Left ventricle myocardium superior (tissue), 1 donor: ENCODE measurements around the gene ANO9. TPM values are rescaled to one million over a fixed set of nuclear protein-coding genes. Genes with fewer than 3 reads are reported as not detected.
"Not testable (repeated sequence)": the region's sequence is repeated elsewhere in the genome, so short reads cannot be mapped to it uniquely, and the experiment has no call there.

Source experiments
- ATAC-seq: fragments of 200-7000 bp; cut with Tn5 transposase; one replicate; pipeline ENCODE4 v1.9.1; 2020; ENCODE audit warnings: mild to moderate bottlenecking, moderate library complexity
- DNase-seq: peaks from one replicate; pipeline ENCODE4 v3.0.0-alpha.2; 2020
- intact Hi-C: fragments of 100-400 bp; cut with micrococcal nuclease; formaldehyde crosslinking; loops from one replicate; pipeline ENCODE4 v1.11.0; 2022
- total RNA-seq: library from RNA; stranded (reverse); fragmentation: NEBNext Ultra II Directional; extraction: Animal tissue kit (Norgen Biotek cat#: 25700); gene quantifications from one replicate; pipeline ENCODE4 v1.2.1, GENCODE V29; 2021
- donor health status: DM: no; HTN: yes; CAD: no; lungs with severe emphysema.

ANO9 gene
- total RNA-seq, 1 donor from 2014 or later: 1.3 TPM

GRCh38 chr11:420911-421321 is 20.9 kb downstream of the ANO9 start:
- peak; percentile 23 for DNase-seq
- no peak for ATAC-seq
- intact Hi-C loops: no loop called here

DNA sequence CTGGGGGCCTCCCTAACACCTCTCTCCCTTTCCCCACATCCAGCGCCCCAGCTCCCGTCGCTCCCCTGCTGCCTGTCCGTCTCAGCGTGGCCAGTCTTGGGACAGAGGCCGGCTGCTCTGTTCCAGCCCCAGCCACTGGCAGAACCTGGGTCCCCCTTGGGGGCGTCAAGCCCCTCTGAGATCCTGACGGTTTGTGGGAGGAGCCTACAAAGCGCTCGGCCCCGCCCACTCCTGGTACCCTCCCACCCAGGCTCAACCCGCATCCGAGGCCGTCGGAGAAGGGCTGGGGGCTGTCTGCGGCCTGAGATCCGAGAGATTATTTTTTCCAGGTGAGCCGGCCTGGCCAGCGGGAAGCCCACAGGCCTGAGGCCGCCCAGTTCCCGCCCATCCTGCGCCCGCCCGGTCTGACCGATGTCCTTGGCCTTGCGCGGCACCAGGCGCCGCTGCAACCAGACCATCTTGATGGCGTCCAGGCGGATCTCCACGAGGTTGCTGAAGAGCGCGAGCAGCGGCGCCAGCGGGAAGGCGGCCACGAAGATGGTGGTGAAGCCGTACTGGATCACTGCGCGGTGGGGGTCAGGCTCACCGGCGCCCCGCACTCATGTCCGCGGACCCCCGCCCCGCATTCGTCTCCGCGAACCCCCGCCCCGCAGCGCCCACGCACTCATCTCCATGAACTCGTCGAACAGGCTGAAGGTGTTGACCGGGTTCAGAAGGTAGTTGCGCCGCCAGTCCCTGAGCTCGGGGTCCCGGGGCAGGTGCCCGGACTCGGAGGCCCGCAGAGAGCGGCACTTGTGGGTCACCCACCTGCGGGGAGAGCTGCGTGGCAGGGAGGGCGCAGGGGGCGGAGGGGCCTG is 21.5 kb downstream of the ANO9 start:
- DNase-seq (peak; percentile 29), ATAC-seq (no peak)
- intact Hi-C loops: no loop called here

- intact Hi-C loops: no loop called here
- no peak for ATAC-seq
- DNase-seq: no peak
Observed at GRCh38 chr11:419248-420005, 22.4 kb downstream of the ANO9 start.

DNA sequence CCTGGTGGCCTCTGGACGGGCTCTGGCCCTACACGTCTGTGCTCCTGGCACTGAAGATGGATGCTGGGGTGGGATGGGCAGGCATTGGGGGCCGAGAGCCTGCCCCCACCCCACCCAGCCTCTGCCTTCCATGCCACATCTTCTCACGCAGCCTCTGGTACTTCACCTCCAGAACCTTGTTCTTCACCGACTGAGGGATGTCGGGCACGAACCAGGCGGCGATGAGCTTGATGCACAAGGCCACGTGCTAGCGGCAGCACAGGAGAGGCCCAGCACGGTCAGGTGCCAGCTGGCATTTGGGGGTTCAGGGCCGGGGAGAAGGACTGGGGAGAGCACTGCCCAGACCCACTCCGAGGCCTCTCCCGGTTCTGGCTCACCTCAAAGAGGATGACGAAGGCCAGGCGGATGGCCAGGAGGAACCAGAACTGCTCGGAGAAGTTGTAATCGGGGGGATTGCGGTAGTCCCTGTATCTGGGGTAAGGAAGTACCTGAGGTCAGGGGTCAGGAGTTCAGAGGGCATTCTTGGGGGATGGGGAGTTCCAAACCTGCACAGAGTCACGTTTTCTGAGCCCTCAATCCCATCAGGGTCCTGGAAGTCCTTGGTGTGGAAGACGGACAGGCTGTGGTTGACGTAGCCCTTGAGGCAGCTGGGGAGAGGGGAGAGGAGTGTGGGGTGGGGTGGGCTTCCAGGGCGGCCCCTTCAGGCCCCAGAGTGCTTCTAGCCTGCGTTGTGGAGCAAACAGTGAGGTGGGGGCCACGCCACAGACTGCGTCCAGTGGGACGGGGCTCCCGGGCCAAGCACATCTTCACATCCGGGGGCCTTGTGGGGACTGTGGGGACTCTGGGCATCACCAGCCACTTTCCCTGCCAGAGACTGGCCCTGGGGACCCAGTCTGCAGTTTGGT is 23.2 kb downstream of the ANO9 start:
- intact Hi-C loops: no loop called here
- DNase-seq: no peak
- ATAC-seq: no peak

DNA sequence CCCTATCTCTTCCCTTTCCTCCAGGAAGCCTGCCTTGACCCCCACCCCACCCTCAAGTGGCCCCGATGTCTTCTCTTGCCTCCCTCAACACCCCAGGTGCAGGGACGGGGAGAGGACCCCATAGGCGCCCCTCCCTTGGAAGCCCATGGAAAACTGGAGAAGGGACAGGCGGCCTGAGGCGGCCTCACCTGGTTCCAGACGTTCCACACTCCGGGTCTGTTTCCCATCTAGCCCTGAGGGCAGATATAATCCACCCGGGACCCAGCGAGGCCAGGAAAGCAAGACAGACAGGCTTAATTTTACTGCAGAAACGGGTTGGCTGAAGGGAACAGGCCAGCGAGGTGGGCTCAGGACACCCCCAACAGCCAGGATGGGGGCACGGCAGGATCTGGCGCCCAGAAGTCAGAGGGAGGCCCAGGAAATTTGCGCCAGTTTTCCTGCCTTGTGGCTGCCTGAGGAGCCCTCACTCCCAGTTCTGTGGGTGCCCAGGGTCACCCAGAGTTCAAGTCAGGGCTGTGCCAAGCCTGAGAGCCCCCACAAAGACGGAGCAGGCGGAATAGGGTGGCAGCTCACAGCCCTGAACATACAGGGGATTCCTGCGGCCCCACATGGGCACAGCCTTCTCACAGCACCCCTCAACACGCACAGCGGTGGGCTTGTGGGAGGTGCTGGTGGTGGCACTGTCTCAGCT is 24.0 kb downstream of the ANO9 start:
- no peak for DNase-seq
- no peak for ATAC-seq
- intact Hi-C loops: no loop called here

- peak; percentile 77 for DNase-seq
- intact Hi-C loops: no loop called here
- peak; percentile 72 for ATAC-seq
Observed at GRCh38 chr11:416757-417621, 24.8 kb downstream of the ANO9 start.

DNA sequence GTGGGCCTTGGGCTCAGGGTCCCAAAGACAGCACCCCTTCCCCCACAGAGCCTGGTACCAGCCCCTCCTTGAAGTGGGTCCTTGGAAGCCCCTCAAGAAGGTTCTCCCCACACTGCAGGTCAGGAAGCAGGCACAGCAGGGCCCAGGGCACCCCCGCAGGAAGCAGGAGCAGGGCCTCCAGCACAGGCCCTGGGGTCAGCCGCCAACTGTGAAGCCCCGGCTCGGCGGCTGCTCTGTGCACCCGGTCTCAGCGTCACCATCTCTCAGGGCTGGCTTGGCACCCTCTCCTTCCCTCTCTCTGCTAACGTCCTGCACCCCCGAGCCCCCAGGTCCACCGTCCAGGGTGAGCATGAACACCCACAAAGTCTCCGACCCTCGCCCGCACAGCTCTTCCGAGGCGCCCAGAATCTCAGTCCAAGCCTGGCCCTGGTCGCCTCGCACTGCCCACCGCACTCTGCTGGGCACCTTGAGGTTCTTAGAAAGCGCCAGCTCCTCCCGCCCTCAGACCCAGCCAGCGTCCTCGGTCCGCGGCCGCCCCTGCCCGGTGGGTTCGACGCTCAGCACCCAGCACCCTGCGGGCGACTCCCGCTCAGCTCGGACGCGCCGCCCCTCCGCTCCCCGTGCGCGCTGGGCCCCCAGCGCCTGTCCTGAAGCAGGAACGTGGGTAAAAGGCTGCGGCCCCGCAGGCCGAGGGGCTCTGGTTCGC is 25.6 kb downstream of the ANO9 start:
- intact Hi-C loops: no loop called here
- peak; percentile 5 for ATAC-seq
- DNase-seq: no peak

- ATAC-seq (no peak), DNase-seq (no peak)
- intact Hi-C loops: no loop called here
Observed at GRCh38 chr11:415640-416041, 26.2 kb downstream of the ANO9 start.

DNA sequence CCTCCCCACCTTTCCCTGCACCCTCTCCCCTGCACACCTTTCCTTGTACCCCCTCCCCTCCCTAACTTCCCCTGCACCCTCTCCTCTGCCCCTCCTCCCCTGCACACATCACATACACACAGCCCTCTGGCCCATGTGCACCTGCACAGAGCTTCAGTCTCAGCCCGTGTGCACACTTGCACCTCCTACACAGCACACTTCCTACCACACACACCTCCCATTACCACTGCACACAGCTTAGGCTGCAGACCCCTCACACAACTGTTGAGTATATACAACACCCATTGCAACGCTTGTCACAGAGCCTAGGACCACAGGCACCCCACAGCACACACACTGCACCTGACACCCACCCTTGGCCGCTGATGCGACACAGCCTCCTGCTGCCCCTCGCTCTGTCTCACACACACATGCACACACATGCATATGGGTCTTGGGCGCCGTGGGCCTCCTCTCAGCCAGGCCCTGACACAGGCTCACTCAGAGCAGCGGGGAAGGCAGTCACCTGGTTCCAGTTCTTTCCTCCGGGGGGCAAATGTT is 27.4 kb downstream of the ANO9 start:
- ATAC-seq: no peak
- intact Hi-C loops: no loop called here
- peak; percentile 33 for DNase-seq

DNA sequence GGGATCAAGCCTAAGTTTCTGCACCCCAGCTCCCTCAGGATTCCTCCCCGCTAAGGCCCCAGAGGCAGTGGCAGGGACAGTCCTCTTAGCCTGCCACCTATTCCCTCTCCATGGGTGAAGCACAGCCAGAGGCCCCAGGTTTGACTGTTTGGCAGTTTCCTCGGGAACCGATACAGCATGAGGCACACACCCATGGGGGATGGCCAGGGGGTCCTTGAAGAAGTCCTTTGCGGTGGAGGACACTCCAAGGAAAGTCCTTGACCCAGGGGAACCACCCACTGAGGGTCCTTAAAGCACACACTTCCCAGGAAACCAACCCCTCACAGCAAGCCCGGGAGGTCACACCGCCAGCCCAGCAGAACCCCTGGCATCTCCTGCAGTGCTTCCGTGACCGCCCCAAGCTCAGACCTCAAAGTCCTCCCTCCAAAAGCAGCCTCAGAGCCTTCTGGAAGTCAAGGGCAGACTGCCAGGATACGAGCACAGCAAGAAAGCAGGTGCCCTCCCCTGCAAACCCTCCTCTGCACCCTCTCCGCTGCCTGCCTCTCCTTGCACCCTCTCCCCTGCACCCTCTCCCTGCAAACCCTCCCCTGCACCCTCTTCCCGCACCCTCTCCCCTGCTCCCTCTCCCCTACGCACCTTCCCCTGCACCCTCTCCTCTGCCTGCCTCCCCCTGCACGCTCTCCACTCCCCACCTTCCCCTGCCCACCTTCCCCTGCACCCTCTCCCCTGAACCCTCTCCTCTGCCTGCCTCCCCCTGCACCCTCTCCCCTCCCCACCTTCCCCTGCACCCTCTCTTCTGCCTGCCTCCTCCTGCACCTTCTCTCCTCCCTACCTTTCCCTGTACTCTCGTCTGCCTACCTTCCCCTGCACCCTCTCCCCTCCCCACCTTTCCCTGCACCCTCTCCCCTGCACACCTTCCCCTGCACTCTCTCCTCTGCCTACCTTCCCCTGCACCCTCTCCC is 28.4 kb downstream of the ANO9 start:
- intact Hi-C loops: no loop called here
- DNase-seq (no peak), ATAC-seq (no peak)

DNA sequence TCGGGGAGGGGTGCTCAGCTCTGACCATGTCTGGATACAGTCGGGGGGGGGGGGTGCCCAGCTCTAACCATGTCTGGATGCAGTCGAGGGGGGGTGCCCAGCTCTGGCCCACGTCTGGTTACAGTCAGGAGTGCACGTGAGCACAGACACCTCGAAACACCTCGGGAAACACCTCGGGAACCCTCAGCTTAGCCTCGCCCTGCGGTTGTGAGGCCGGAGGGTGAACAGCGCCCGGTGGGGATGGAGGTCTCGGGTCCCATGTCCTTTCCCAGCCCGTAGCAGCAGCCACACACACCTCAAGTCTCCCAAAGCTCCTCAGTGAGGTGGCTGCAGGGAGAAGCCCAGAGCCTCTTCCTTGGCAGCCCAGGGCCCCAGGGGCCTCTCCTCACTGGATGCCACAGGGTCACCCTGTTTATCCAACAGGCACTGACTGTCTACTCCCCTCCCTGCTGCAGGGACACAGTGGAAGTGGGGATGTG is 29.1 kb downstream of the ANO9 start:
- ATAC-seq (no peak), DNase-seq (no peak)
- intact Hi-C loops: no loop called here

DNA sequence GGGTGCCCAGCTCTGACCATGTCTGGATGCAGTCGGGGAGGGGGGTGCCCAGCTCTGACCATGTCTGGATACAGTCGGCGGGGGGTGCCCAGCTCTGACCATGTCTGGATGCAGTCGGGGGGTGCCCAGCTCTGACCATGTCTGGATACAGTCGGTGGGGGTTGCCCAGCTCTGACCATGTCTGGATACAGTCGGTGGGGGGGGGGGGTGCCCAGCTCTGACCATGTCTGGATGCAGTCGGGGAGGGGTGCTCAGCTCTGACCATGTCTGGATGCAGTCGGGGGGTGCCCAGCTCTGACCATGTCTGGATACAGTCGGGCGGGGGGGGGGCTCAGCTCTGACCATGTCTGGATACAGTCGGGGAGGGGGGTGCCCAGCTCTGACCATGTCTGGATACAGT is 30.3 kb downstream of the ANO9 start:
- not testable (repeated sequence) for DNase-seq, ATAC-seq

GRCh38 chr11:410711-411110 is 31.1 kb downstream of the ANO9 start:
- intact Hi-C loops, DNase-seq, ATAC-seq: not testable (repeated sequence)

More for the DNA sequence above, 30.3 kb downstream of the ANO9 start:
- intact Hi-C loops: not testable (repeated sequence)

DNA sequence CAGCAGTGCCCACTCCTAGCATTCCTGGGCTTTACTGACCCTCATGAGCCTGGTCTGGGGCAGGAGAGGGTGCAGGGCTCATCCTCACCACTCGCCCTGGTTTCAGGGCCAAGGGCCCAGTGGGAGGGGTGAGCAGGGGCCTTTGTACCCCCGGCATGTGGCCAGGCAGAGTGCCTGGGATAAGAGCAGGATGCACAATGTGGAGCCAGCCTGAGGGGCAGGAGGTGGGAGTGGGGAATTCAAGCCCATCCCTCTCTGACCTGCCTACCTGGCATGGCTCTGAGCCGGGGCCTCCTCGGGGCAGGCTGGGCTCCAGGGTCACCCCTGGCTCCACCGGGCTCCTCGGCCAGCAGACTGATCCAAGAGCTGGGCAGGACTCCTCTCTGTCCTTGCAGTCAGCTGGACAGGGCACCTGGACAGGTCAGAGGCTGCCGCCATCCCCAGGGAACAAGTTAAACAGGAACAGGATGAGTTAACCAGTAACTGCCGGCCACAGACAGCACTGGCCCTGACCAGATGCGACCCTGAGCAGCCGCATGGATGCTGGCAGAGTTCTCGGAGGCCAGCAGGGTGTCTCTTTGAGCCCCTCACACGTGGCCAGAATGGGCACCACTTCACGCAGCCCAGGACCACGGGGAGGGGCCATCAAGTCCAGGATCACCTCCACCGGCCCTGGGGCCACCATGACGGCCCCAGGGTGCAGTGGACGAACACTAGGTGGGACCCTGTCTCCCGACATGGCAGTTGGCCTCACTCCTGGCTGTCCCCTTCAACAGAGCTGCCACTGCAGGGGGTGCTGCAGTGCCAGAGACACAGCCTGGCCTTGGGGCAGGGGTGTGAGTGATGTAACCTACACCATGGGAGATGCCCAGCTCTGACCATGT is 32.0 kb downstream of the ANO9 start:
- no peak for ATAC-seq
- intact Hi-C loops: no loop called here
- no peak for DNase-seq
